GM18526 (cell line): ENCODE results near the gene TRIM2.
A peak's percentile ranks its signal among the peaks of the same experiment; 100 is the strongest.

ENCODE experiments used
- POLR2A ChIP-seq: IDR thresholded peaks from 3 replicates; pipeline ENCODE4 v1.6.1; 2011; ENCODE audit not compliant: insufficient read length; ENCODE audit errors: extremely low read depth

Gene TRIM2

GRCh38 chr4:153345012-153345981 lies 141.1 kb downstream of the TRIM2 start:
- peak; percentile 13 for TF ChIP-seq POLR2A

GRCh38 chr4:153346031-153346430 lies 141.8 kb downstream of the TRIM2 start:
- TF ChIP-seq POLR2A, result no peak

DNA sequence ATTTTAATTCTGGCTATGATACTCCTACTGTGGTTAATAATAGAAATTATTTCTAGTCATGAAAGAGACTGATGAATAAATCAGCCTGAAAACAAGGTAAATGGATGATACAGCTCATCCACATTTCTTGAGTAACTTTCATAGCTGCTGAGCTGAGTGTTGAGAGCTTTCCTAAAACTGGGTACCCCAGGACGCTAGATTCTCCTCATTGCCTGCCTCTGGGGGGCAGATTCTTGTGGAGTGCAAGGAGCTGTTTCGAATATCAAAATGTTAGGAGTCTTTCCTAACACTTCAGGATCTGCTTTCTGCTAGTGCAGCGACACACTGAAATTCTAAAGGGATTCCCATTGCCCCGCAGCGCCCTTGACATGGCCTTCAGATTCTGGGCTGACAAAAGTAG lies 142.3 kb downstream of the TRIM2 start:
- no peak for TF ChIP-seq POLR2A

DNA sequence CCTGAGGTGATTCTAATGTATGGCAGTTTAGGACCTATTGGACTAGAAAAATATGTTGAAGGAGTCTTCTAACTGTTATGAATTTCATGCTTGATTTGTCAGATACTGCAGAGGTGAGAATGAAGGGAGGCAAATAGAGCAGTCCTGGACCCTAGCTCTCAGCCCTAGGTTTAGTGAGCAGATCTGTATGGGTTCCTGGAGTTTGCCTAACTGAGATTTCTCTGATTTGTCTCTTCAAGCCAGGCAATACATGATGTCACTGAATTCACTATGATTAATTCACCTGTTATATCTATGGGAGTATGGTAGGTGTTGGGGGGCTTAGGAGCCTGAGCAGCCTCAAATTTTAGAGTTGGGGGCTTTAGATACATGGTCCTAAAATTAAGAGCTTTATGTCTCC lies 142.9 kb downstream of the TRIM2 start:
- no peak for TF ChIP-seq POLR2A

GRCh38 chr4:153348006-153348405 lies 143.8 kb downstream of the TRIM2 start:
- TF ChIP-seq POLR2A, result no peak

- TF ChIP-seq POLR2A, result no peak
Observed at GRCh38 chr4:153349206-153349805, 145.1 kb downstream of the TRIM2 start.

- no peak for TF ChIP-seq POLR2A
Observed at GRCh38 chr4:153362184-153362583, 157.9 kb downstream of the TRIM2 start.

DNA sequence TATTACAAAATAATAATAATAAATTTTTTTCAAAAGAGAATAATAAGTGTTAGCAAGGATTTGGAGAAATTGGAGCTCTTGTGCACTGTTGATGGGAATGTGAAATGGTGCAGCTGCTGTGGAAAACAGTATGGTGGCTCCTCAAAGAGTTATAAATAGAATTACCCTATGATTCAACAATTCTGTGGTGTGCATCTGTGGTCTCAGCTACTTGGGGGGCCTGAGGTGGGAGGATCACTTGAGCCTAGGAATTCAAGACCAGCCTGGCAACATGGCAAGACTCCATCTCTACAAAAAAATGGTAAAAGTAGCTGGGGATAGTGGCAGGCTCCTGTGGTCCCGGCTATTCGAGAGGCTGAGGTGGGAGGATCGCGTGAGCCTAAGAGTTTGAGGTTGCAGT lies 159.8 kb downstream of the TRIM2 start:
- no peak for TF ChIP-seq POLR2A

DNA sequence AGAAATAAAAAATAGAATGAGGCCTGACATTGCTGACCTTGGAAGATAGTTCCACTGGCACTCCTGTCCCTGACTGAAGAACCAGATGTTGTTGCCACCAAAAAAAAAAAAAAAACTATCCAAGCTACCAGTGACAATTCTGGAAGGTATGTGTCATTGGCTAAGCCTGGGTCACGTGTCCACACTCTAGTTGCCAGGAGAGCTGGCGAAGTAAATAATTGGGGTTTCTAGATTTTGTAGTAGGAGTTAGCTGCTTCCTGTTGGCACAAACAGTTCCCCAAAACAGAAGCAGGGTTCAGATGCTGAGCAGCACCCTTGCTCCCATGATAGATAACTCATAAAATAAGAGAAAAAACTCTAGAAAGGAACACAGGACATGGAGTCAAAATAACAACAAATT lies 160.8 kb downstream of the TRIM2 start:
- TF ChIP-seq POLR2A, result no peak

GRCh38 chr4:153366486-153366885 lies 162.2 kb downstream of the TRIM2 start:
- TF ChIP-seq POLR2A, result no peak

GRCh38 chr4:153367092-153367491 lies 162.8 kb downstream of the TRIM2 start:
- TF ChIP-seq POLR2A, result no peak

- no peak for TF ChIP-seq POLR2A
Observed at GRCh38 chr4:153369021-153369420, 164.8 kb downstream of the TRIM2 start.

DNA sequence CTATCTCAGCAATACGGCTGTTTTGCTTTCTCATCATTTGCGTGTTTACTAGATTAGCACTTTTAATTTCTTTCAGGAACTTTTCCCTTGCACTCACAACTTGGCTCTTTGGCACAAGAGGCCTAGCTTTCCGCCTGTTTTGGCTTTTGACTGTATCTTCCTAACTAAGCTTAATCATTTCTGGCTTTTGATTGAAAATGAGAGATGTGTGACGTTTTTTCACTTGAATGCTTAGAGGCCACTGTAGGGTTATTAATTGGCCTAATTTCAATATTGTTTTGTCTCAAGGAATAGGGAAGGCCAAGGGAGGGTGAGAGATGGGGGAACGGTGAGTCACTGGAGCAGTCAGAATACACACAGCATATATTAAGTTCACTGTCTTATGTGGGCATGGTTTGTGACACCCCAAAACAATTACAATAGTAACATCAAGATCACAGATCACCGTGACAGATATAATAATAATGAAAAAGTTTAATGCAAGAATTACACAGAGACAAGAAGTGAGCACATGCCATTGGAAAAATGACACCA lies 167.5 kb downstream of the TRIM2 start:
- TF ChIP-seq POLR2A, result no peak

DNA sequence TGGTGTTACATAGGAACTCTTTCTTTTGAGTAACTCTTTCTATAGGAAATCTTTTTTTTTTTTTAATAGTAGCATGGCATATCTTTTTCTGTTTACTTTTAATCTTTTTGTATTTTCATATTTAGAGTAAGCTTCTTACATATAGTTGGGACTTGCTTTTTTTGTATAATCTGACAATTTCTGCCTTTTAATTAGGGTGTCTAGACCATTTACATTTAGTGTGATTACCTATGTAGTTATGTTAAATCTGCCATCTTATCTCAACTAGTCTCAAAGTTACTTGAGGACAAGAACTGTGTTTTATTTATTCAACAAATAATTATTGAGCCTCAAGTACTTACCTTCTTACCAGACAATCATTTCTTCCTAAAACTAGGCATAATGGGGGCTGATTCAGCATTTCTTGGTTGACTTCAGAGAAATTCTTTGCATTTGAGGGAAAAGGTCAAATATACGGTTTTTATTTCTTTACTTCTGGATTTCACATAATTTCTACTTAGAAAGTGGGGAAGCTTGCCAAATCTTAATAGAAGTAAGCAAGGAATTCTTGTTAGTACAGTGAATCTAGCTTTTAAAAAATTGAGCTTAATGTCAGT lies 168.8 kb downstream of the TRIM2 start:
- TF ChIP-seq POLR2A, result no peak

DNA sequence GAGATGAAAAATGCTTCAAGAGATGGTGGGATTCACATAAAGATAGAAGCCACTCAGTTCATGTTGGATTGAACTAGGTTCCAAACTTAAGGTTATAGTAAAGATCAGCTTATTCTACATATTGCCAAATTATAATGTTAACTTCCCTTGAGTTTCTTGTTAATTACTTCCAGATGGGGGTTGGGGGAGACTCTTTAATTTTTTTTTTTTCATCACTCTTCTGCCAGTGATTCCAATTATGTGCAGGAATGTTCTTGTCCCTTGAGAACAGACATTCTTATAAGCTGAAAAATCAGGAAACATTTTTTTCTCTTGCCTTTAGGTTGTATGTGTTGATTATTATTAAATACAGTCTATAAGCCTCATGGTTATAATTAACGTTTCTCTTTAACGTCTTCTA lies 170.2 kb downstream of the TRIM2 start:
- no peak for TF ChIP-seq POLR2A

DNA sequence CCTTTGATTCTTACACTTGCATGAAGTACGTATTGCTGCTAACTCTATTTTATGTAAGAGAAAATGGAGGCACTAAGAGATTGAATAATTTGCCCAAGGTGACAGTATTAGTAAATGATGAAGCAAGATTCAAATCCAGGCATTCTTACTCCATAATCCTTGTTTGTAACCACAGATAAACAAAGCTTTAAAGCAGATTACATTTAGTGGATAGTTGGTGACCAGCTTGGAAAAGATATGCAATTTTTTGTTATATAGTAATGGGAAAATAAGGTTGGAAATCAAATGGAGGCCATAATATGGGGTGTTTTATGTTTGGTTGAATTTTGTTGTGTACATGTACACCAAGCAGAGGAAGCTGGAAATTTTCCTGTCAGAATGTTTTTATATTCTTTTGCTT lies 171.1 kb downstream of the TRIM2 start:
- TF ChIP-seq POLR2A, result no peak

DNA sequence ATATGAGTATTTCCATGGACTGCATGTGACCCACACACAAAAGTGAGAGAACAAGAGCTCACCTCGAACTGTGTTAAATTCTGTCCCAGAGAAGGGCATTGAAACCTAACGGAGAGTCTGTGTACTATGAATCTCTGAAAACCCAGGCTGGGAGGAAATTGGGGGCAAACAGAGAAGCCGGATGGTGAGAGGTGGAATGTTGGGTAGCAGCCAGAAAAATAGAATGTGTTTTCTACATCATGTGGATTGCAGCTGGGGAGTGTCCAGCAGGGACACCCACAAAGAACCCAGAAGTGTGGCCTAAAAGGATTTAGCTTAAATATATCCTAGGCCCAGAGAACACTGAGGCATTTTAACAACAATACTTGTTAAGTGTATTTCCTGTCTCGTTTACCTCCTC lies 178.9 kb downstream of the TRIM2 start:
- no peak for TF ChIP-seq POLR2A

- no peak for TF ChIP-seq POLR2A
Observed at GRCh38 chr4:153384160-153384559, 179.9 kb downstream of the TRIM2 start.
